HepG2 (cell line): ENCODE measurements around the gene ALS2. TPM values are rescaled to one million over a fixed set of nuclear protein-coding genes. Genes with fewer than 3 reads are reported as not detected.

Experiments
- ATAC-seq: fragments of 200-7000 bp; cut with Tn5 transposase; 3 replicates; pipeline ENCODE4 v1.9.1; 2020; ENCODE audit warnings: mild to moderate bottlenecking, moderate library complexity
- BruUV-seq: library from RNA; stranded (reverse); fragments of 400-500 nt; replicated peaks from 2 replicates; lab custom pipeline; 2021; lab: Mats Ljungman, UMichigan
- CTCF ChIA-PET: fragments of 300-600 bp; formaldehyde crosslinking; extraction: SDS; loops from one replicate; lab custom pipeline; 2021; ENCODE audit warnings: low total read pairs, inconsistent platforms, low intra/inter-chr PET ratio; lab: Yijun Ruan, JAX
- POLR2A ChIA-PET: fragments of 350-600 bp; sonication (Branson Sonifier 250); formaldehyde crosslinking; loops from one replicate; lab custom pipeline; 2020; ENCODE audit warnings: antibody characterized with exemption, inconsistent platforms; lab: Yijun Ruan, JAX
- DNase-seq: peaks from one replicate; pipeline ENCODE4 v3.0.0-alpha.2; 2015; ENCODE audit warnings: low spot score
- FAIRE-seq: peaks from 3 replicates; lab custom pipeline; 2011; peaks lifted over from hg19 to GRCh38; lab: Jason Lieb, UNC
- H2AFZ ChIP-seq: one replicate; pipeline ENCODE4 v1.6.1; 2011; ENCODE audit warnings: low read length, inconsistent platforms
- H3K27ac ChIP-seq: fragments of 300-600 bp; 3 replicates; pipeline ENCODE4 v1.8.0; 2011; ENCODE audit warnings: mixed run types, mild to moderate bottlenecking, mixed read lengths, low read length, inconsistent platforms; ENCODE audit not compliant: insufficient read depth; ENCODE audit errors: extremely low read length
- H3K27me3 ChIP-seq, 2 experiments: fragments of 200-600 bp in 1 of 2; 2 replicates in 1 of 2; 3 replicates in 1 of 2; pipeline versions ENCODE4 v1.6.0 to v1.8.0; 2011; ENCODE audit warnings: low read length in 2 of 2, mild to moderate bottlenecking in 2 of 2, moderate library complexity in 2 of 2, inconsistent platforms in 1 of 2; ENCODE audit not compliant: insufficient read depth in 2 of 2, control insufficient read depth in 1 of 2
- H3K36me3 ChIP-seq, 2 experiments: fragments of 200-600 bp in 1 of 2; replicated peaks in 1 of 2; 2 replicates in 1 of 2; 3 replicates in 1 of 2; pipeline versions ENCODE4 v1.5.1 to v1.8.0; 2011; ENCODE audit warnings: low read length in 2 of 2, inconsistent platforms in 1 of 2; ENCODE audit not compliant: insufficient read depth in 2 of 2, control insufficient read depth in 1 of 2
- H3K4me1 ChIP-seq: 2 replicates; pipeline ENCODE4 v1.5.1; 2012; ENCODE audit warnings: low read length, inconsistent platforms; ENCODE audit not compliant: insufficient read depth
- H3K4me2 ChIP-seq: 2 replicates; pipeline ENCODE4 v1.6.0; 2011; ENCODE audit warnings: low read depth, low read length, inconsistent platforms
- H3K4me3 ChIP-seq, 3 experiments: fragments of 200-600 bp in 1 of 3; sonication (generic), shearing (Covaris generic) in 1 of 3; replicated peaks in 1 of 3; 2 replicates each; pipeline ENCODE4 v1.5.1; 2011 to 2016; ENCODE audit warnings: low read length in 3 of 3, inconsistent platforms in 2 of 3, low read depth in 2 of 3, mild to moderate bottlenecking in 2 of 3, control low read depth in 1 of 3, mixed read lengths in 1 of 3; ENCODE audit not compliant: insufficient read depth in 1 of 3
- H3K79me2 ChIP-seq: one replicate; pipeline ENCODE4 v1.6.1; 2011; ENCODE audit warnings: low read length, inconsistent platforms; ENCODE audit not compliant: insufficient read depth
- H3K9ac ChIP-seq: 2 replicates; pipeline ENCODE4 v1.6.0; 2011; ENCODE audit warnings: mild to moderate bottlenecking, low read depth, low read length, inconsistent platforms; ENCODE audit not compliant: insufficient read depth
- H3K9me3 ChIP-seq: 2 replicates; pipeline ENCODE4 v1.5.1; 2012; ENCODE audit warnings: mild to moderate bottlenecking, low read length
- H4K20me1 ChIP-seq: 2 replicates; pipeline ENCODE4 v1.6.0; 2011; ENCODE audit warnings: inconsistent platforms, mild to moderate bottlenecking, low read length, moderate library complexity; ENCODE audit not compliant: insufficient read depth
- ELF1 ChIP-seq: sonication (generic); formaldehyde crosslinking; IDR thresholded peaks from 2 replicates; pipeline ENCODE4 v1.4.0; 2020; ENCODE audit warnings: missing genetic modification reagents
- ETV6 ChIP-seq: sonication (generic); formaldehyde crosslinking; conservative IDR thresholded peaks from 2 replicates; pipeline ENCODE4 v1.4.0; 2020; ENCODE audit warnings: missing genetic modification reagents
- GATAD2A ChIP-seq: IDR thresholded peaks from 2 replicates; pipeline ENCODE4 v1.6.1; 2016
- HNRNPL ChIP-seq: fragments of 200-400 bp; formaldehyde crosslinking; IDR thresholded peaks from 2 replicates; pipeline ENCODE4 v1.6.1; 2017; ENCODE audit warnings: mild to moderate bottlenecking, low read depth, low read length
- HNRNPUL1 ChIP-seq: fragments of 200-400 bp; formaldehyde crosslinking; IDR thresholded peaks from 2 replicates; pipeline ENCODE4 v1.6.1; 2017; ENCODE audit warnings: low read depth, mild to moderate bottlenecking, low read length, moderate library complexity
- MIER2 ChIP-seq: IDR thresholded peaks from 2 replicates; pipeline ENCODE4 v1.6.1; 2016; ENCODE audit warnings: missing biosample characterization, missing genetic modification reagents
- NBN ChIP-seq: fragments of 450-650 bp; conservative IDR thresholded peaks from 2 replicates; pipeline ENCODE4 v1.6.1; 2017
- NFYC ChIP-seq: IDR thresholded peaks from 2 replicates; pipeline ENCODE4 v1.6.1; 2016; ENCODE audit warnings: missing genetic modification reagents, missing compliant biosample characterization
- SIX1 ChIP-seq: sonication (generic); formaldehyde crosslinking; IDR thresholded peaks from 2 replicates; pipeline ENCODE4 v1.4.0; 2020; ENCODE audit warnings: missing genetic modification reagents, borderline replicate concordance
- SP2 ChIP-seq: sonication (generic); formaldehyde crosslinking; IDR thresholded peaks from 2 replicates; pipeline ENCODE4 v1.5.1; 2020; ENCODE audit warnings: mild to moderate bottlenecking, missing genetic modification reagents
- ZFP90 ChIP-seq: sonication (generic); formaldehyde crosslinking; IDR thresholded peaks from 2 replicates; pipeline ENCODE4 v1.8.0; 2022; ENCODE audit warnings: missing genetic modification reagents, mild to moderate bottlenecking, inconsistent platforms, borderline replicate concordance
- ZNF232 ChIP-seq: sonication (generic); formaldehyde crosslinking; IDR thresholded peaks from 2 replicates; pipeline ENCODE4 v1.4.0; 2020; ENCODE audit warnings: missing genetic modification reagents, borderline replicate concordance
- ZNF670 ChIP-seq: sonication (generic); formaldehyde crosslinking; IDR thresholded peaks from 2 replicates; pipeline ENCODE4 v1.8.0; 2022; ENCODE audit warnings: mild to moderate bottlenecking, missing genetic modification reagents, borderline replicate concordance
- ZNF792 ChIP-seq: IDR thresholded peaks from 2 replicates; pipeline ENCODE4 v1.6.1; 2016
- WGBS: methylation state at CpG from one replicate; pipeline ENCODE4 v1.1.6; 2017; ENCODE audit warnings: low lambda C conversion rate; 5-methylcytosine and 5-hydroxymethylcytosine counted together
- in situ Hi-C: cut with HindIII; loops from 2 replicates; pipeline ENCODE4 v1.10.0; 2017; ENCODE audit warnings: low pct_unique_long_range_greater_than_20kb; ENCODE audit not compliant: extremely low pct_ligation_motif_present
- intact Hi-C: fragments of 100-400 bp; cut with micrococcal nuclease; formaldehyde crosslinking; loops from one replicate; pipeline ENCODE4 v1.10.0; 2022; ENCODE audit not compliant: unreplicated experiment
- polyA plus RNA-seq, 8 experiments: library from polyadenylated mRNA; depleted of rRNA in 3 of 8; stranded (reverse) in 7 of 8; unstranded in 1 of 8; fragments of >200 nt; fragmentation: Illumina TruSeq in 4 of 8; extraction: Trizol in 4 of 8; gene quantifications; 2 replicates each; pipeline versions ENCODE4 v1.2.1 to v1.2.3, GENCODE V29; 2011 to 2016; ENCODE audit warnings: low read depth in 4 of 8, missing spikeins in 1 of 8, mixed read lengths in 1 of 8; ENCODE audit not compliant: insufficient read depth in 1 of 8
- total RNA-seq, 5 experiments: library from RNA; depleted of rRNA; stranded (reverse); fragments of >200 nt; fragmentation: Illumina TruSeq; extraction: Trizol; gene quantifications; 2 replicates each; pipeline ENCODE4 v1.2.3, GENCODE V29; 2016; ENCODE audit warnings: low read depth in 1 of 5
- TF ChIP-seq, protein P1 (sequence below): sonication (generic); formaldehyde crosslinking; IDR thresholded peaks from 2 replicates; pipeline ENCODE4 v1.4.0; 2020; ENCODE audit warnings: missing genetic modification reagents
- TF ChIP-seq, protein P2 (sequence below): IDR thresholded peaks from 2 replicates; pipeline ENCODE4 v1.6.1; 2016; ENCODE audit warnings: low read depth, missing genetic modification reagents, missing compliant biosample characterization

ALS2 gene
- total and polyA plus RNA-seq, 2 of the 13 experiments (the other 11 are each of a cell fraction or from before 2014, with no cell fraction given), result 12.7 to 19.3 TPM

DNA sequence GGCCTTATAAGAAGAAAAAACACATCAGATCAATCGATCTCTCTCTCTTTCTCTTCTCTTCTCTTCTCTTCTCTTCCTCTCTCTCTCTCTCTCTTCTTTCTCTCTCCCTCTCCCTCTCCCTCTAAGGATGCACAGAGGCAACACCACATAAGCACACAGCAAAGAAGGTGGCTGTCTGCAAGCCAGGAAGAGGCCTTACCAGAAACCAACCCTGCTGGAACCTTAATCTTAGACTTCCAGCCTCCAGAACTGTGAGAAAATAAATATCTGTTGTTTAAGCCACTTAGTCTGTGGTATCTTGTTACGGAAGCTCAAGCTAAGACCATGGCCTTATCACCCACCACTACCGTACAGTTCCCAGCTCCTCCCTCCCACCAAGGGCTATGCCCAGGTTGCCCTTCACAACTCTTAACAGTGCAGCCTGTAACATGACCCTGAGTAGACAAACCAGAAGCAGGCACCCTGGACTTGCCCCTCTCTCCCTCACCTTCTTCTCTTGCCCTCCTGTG, 112.3 kb downstream of the ALS2 start:
- H3K27me3 ChIP-seq, result peaks cover 0 to under 1% of the 10 kb centered on the region in 2 experiments; a peak in 1 of 5 replicates
- no peaks in the 10 kb centered on the region for H4K20me1 ChIP-seq
- 3% methylated on average over 3 of the region's 3 CpGs for WGBS
- no peak overlapping the region for H3K4me2 ChIP-seq
- no peak overlapping the region for H3K27ac ChIP-seq
- H3K9me3 ChIP-seq, result no peaks in the 10 kb centered on the region
- peak; percentile 47; the same call in 2 of the 3 replicates for ATAC-seq
- FAIRE-seq, result no peak
- CTCF ChIA-PET, result no interaction called here
- no peak overlapping the region for H3K9ac ChIP-seq
- no peak overlapping the region for H2AFZ ChIP-seq
- no peaks in the 10 kb centered on the region for H3K4me1 ChIP-seq
- TF ChIP-seq HNRNPL (no peak), SIX1 (CRISPR knock-in tag) (no peak), NBN (no peak), HNRNPUL1 (no peak), NFYC (CRISPR knock-in tag) (no peak), ZFP90 (CRISPR knock-in tag) (no peak), ZNF232 (no peak), MIER2 (CRISPR knock-in tag) (no peak), ZNF792 (CRISPR knock-in tag) (no peak), SP2 (CRISPR knock-in tag) (no peak), ZNF670 (no peak), ELF1 (no peak), ETV6 (CRISPR knock-in tag) (no peak), GATAD2A (CRISPR knock-in tag) (no peak)
- TF ChIP-seq, protein P1, sequence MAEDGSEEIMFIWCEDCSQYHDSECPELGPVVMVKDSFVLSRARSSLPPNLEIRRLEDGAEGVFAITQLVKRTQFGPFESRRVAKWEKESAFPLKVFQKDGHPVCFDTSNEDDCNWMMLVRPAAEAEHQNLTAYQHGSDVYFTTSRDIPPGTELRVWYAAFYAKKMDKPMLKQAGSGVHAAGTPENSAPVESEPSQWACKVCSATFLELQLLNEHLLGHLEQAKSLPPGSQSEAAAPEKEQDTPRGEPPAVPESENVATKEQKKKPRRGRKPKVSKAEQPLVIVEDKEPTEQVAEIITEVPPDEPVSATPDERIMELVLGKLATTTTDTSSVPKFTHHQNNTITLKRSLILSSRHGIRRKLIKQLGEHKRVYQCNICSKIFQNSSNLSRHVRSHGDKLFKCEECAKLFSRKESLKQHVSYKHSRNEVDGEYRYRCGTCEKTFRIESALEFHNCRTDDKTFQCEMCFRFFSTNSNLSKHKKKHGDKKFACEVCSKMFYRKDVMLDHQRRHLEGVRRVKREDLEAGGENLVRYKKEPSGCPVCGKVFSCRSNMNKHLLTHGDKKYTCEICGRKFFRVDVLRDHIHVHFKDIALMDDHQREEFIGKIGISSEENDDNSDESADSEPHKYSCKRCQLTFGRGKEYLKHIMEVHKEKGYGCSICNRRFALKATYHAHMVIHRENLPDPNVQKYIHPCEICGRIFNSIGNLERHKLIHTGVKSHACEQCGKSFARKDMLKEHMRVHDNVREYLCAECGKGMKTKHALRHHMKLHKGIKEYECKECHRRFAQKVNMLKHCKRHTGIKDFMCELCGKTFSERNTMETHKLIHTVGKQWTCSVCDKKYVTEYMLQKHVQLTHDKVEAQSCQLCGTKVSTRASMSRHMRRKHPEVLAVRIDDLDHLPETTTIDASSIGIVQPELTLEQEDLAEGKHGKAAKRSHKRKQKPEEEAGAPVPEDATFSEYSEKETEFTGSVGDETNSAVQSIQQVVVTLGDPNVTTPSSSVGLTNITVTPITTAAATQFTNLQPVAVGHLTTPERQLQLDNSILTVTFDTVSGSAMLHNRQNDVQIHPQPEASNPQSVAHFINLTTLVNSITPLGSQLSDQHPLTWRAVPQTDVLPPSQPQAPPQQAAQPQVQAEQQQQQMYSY (CRISPR knock-in tag), result no peak
- TF ChIP-seq, protein P2, sequence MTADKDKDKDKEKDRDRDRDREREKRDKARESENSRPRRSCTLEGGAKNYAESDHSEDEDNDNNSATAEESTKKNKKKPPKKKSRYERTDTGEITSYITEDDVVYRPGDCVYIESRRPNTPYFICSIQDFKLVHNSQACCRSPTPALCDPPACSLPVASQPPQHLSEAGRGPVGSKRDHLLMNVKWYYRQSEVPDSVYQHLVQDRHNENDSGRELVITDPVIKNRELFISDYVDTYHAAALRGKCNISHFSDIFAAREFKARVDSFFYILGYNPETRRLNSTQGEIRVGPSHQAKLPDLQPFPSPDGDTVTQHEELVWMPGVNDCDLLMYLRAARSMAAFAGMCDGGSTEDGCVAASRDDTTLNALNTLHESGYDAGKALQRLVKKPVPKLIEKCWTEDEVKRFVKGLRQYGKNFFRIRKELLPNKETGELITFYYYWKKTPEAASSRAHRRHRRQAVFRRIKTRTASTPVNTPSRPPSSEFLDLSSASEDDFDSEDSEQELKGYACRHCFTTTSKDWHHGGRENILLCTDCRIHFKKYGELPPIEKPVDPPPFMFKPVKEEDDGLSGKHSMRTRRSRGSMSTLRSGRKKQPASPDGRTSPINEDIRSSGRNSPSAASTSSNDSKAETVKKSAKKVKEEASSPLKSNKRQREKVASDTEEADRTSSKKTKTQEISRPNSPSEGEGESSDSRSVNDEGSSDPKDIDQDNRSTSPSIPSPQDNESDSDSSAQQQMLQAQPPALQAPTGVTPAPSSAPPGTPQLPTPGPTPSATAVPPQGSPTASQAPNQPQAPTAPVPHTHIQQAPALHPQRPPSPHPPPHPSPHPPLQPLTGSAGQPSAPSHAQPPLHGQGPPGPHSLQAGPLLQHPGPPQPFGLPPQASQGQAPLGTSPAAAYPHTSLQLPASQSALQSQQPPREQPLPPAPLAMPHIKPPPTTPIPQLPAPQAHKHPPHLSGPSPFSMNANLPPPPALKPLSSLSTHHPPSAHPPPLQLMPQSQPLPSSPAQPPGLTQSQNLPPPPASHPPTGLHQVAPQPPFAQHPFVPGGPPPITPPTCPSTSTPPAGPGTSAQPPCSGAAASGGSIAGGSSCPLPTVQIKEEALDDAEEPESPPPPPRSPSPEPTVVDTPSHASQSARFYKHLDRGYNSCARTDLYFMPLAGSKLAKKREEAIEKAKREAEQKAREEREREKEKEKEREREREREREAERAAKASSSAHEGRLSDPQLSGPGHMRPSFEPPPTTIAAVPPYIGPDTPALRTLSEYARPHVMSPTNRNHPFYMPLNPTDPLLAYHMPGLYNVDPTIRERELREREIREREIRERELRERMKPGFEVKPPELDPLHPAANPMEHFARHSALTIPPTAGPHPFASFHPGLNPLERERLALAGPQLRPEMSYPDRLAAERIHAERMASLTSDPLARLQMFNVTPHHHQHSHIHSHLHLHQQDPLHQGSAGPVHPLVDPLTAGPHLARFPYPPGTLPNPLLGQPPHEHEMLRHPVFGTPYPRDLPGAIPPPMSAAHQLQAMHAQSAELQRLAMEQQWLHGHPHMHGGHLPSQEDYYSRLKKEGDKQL (CRISPR knock-in tag), result no peak
- no peak overlapping the region for H3K4me3 ChIP-seq
- no peak for DNase-seq
- no peaks in the 10 kb centered on the region for H3K79me2 ChIP-seq
- no TSS peak for BruUV-seq
- H3K36me3 ChIP-seq, result no peaks in the 10 kb centered on the region
- in situ Hi-C loops (no loop called here), intact Hi-C loops (loop anchor here (10.0 kb wide), 1 partner anchor 216 kb away; no protein-coding TSS in a partner anchor)
- POLR2A ChIA-PET, result no interaction called here
